A549 (cell line): ENCODE results near the gene RRP9.

ENCODE experiments used
- HEYL ChIP-seq: fragments of 250-450 bp; sonication (Bioruptor Pico); IDR thresholded peaks from 2 replicates; pipeline ENCODE4 v1.8.0; 2021; ENCODE audit warnings: mild to moderate bottlenecking, moderate library complexity
- JUN ChIP-seq, 2 experiments: fragments of >200 bp; sonication (Bioruptor Twin); formaldehyde crosslinking; IDR thresholded peaks; 2 replicates in 1 of 2; 3 replicates in 1 of 2; pipeline ENCODE4 v1.6.1; 2016 to 2017
- POLR2A ChIP-seq: IDR thresholded peaks from 2 replicates; pipeline ENCODE4 v1.6.1; 2012; ENCODE audit warnings: mild to moderate bottlenecking, low read length
- RNF2 ChIP-seq: fragments of 200-600 bp; sonication (generic); IDR thresholded peaks from 2 replicates; pipeline ENCODE4 v1.6.1; 2016; ENCODE audit warnings: low read depth, mild to moderate bottlenecking, antibody characterized with exemption, moderate library complexity, borderline replicate concordance
- TF ChIP-seq, protein P1 (sequence below): fragments of >200 bp; sonication (Bioruptor Twin); formaldehyde crosslinking; IDR thresholded peaks from 3 replicates; pipeline ENCODE4 v1.5.1; 2016
- TF ChIP-seq, protein P2 (sequence below): fragments of 200-600 bp; sonication (generic); IDR thresholded peaks from 2 replicates; pipeline ENCODE4 v1.6.1; 2016; ENCODE audit warnings: antibody characterized with exemption, mild to moderate bottlenecking, moderate library complexity

DNA sequence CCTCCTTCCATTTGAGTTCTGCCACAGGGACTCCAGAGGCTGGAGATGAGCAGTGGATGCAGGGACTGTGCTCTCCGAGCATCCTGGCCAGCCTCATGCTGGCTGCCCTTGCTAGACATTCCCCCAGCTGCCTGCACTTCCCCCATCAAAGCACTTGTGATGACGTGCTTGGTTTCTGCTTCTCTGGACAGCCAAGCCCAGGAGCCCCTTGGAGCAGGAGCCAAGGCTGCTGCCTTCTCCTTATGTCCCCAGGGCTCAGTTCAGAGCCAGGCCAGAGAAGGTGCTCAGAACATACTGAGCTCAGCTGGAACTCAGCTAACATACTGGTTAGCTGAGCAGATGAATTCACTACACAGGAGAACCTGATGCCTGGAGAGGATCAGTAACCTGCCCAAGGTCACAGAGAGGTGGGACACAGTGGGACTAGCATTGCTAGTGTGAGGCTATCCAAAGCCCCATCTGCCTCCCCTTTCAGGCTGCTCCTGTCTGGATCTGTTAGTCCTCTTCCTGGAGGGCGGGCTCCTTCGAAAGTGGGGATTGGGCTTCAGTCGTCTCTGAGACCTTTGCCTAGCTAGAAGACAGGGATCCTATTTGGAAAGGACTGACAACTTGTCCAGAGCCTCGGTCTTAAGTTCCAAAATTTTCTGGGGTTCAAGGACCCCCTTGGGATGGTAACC, 21.3 kb upstream of the RRP9 start:
- TF ChIP-seq, protein P1, sequence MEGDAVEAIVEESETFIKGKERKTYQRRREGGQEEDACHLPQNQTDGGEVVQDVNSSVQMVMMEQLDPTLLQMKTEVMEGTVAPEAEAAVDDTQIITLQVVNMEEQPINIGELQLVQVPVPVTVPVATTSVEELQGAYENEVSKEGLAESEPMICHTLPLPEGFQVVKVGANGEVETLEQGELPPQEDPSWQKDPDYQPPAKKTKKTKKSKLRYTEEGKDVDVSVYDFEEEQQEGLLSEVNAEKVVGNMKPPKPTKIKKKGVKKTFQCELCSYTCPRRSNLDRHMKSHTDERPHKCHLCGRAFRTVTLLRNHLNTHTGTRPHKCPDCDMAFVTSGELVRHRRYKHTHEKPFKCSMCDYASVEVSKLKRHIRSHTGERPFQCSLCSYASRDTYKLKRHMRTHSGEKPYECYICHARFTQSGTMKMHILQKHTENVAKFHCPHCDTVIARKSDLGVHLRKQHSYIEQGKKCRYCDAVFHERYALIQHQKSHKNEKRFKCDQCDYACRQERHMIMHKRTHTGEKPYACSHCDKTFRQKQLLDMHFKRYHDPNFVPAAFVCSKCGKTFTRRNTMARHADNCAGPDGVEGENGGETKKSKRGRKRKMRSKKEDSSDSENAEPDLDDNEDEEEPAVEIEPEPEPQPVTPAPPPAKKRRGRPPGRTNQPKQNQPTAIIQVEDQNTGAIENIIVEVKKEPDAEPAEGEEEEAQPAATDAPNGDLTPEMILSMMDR, result no peak
- TF ChIP-seq, protein P2, sequence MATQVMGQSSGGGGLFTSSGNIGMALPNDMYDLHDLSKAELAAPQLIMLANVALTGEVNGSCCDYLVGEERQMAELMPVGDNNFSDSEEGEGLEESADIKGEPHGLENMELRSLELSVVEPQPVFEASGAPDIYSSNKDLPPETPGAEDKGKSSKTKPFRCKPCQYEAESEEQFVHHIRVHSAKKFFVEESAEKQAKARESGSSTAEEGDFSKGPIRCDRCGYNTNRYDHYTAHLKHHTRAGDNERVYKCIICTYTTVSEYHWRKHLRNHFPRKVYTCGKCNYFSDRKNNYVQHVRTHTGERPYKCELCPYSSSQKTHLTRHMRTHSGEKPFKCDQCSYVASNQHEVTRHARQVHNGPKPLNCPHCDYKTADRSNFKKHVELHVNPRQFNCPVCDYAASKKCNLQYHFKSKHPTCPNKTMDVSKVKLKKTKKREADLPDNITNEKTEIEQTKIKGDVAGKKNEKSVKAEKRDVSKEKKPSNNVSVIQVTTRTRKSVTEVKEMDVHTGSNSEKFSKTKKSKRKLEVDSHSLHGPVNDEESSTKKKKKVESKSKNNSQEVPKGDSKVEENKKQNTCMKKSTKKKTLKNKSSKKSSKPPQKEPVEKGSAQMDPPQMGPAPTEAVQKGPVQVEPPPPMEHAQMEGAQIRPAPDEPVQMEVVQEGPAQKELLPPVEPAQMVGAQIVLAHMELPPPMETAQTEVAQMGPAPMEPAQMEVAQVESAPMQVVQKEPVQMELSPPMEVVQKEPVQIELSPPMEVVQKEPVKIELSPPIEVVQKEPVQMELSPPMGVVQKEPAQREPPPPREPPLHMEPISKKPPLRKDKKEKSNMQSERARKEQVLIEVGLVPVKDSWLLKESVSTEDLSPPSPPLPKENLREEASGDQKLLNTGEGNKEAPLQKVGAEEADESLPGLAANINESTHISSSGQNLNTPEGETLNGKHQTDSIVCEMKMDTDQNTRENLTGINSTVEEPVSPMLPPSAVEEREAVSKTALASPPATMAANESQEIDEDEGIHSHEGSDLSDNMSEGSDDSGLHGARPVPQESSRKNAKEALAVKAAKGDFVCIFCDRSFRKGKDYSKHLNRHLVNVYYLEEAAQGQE, result no peak
- TF ChIP-seq POLR2A (no peak), HEYL (CRISPR knock-in tag) (no peak), JUN (IDR thresholded peaks at IDR 0.05) (no peak), RNF2 (no peak)
